Esophagus (tissue), 2 donors: Measurements from ENCODE around the gene ZFHX2. TPM values are rescaled to one million over a fixed set of nuclear protein-coding genes. Genes with fewer than 3 reads are reported as not detected.

Experiments
- H3K27ac ChIP-seq, 2 donors: one replicate each; pipeline ENCODE4 v1.5.1; 2013; ENCODE audit warnings: low read depth in 2 of 2, mild to moderate bottlenecking in 2 of 2, inconsistent platforms in 1 of 2, low read length in 1 of 2, moderate library complexity in 1 of 2
- H3K27me3 ChIP-seq, 2 donors: one replicate each; pipeline ENCODE4 v1.6.1; 2013; ENCODE audit warnings: low read length in 2 of 2, control low read depth in 1 of 2, mild to moderate bottlenecking in 1 of 2; ENCODE audit not compliant: insufficient read depth in 2 of 2, control insufficient read depth in 1 of 2
- H3K36me3 ChIP-seq, 2 donors: one replicate each; pipeline ENCODE4 v1.6.1; 2013; ENCODE audit warnings: low read length in 1 of 2; ENCODE audit not compliant: control insufficient read depth in 2 of 2, insufficient read depth in 2 of 2
- H3K4me1 ChIP-seq, 2 donors: one replicate each; pipeline ENCODE4 v1.6.1; 2013; ENCODE audit warnings: low read length in 1 of 2; ENCODE audit not compliant: control insufficient read depth in 2 of 2, insufficient read depth in 2 of 2
- H3K4me3 ChIP-seq, 2 donors: one replicate each; pipeline ENCODE4 v1.5.1; 2013; ENCODE audit warnings: low read length in 2 of 2, mild to moderate bottlenecking in 2 of 2, low read depth in 1 of 2, moderate library complexity in 1 of 2
- H3K9me3 ChIP-seq, 2 donors: one replicate each; pipeline ENCODE4 v1.6.1; 2013; ENCODE audit warnings: mild to moderate bottlenecking in 2 of 2, low read depth in 1 of 2, low read length in 1 of 2, moderate library complexity in 1 of 2; ENCODE audit not compliant: control insufficient read depth in 2 of 2, insufficient read depth in 1 of 2
- WGBS, 2 donors: extraction: QIAGEN DNeasy Blood & Tissue Kit; methylation state at CpG; one replicate each; pipeline ENCODE4 v1.1.7; 2013; 5-methylcytosine and 5-hydroxymethylcytosine counted together
- polyA plus RNA-seq, 2 donors: library from polyadenylated mRNA; stranded (reverse); fragments of 200-250 nt; gene quantifications; one replicate each; pipeline ENCODE4 v1.2.3, GENCODE V29; 2013
- donor health status: healthy with polysubstance abuse.
- donor health status: Bipolar disorder and iron deficiency.

ZFHX2 gene
- polyA plus RNA-seq, 2 donors: 0.12 to 0.59 TPM

DNA sequence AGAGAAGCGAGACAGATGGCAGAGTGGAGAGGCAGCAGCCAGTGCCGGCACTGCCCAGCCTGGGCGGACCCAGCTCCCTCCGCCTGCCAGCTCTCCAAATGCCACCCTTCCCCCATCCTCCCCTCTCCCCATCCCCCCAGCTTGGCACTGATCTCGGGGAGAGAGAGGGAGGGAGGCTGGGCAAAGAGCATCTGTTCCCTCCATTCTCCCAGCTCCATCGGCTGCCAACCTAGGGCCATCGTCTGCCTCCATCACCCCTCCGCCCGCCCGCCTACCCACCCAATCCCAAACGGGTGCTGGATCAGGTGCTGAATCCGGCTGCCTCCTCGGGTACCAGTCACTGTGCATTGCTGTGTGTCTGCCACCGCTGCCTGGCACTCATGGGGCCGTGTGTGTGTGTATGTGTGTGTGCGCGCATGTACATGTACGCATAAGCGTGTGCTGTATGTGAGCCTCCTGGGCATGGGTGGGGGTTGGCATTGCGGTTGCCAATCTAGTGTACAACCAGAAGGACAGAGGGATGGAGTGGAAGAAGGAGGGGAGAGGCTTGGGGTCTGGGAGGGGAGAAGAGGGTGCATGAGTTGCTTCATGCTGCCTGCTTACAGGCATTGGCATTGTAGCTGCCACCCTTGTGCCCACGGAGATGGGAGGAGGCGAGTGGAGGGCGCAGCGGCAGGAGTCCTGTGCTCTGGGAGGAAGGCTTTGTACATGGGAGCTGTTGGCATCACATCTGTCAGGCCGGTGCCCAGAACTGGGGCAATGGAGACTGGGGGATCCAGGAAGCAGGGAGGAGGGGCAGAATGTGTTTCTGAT is 38.4 kb downstream of the ZFHX2 start:
- H3K27me3 ChIP-seq: no peaks in the 10 kb centered on the region
- peaks cover 0 to 17% of the 10 kb centered on the region in 2 donors for H3K4me1 ChIP-seq
- no peak overlapping the region for H3K27ac ChIP-seq
- H3K4me3 ChIP-seq: no peak overlapping the region
- H3K9me3 ChIP-seq: no peaks in the 10 kb centered on the region
- H3K36me3 ChIP-seq: no peaks in the 10 kb centered on the region
- WGBS, 2 donors: 58 to 73% methylated on average over 18 to 25 of the region's 25 CpGs

DNA sequence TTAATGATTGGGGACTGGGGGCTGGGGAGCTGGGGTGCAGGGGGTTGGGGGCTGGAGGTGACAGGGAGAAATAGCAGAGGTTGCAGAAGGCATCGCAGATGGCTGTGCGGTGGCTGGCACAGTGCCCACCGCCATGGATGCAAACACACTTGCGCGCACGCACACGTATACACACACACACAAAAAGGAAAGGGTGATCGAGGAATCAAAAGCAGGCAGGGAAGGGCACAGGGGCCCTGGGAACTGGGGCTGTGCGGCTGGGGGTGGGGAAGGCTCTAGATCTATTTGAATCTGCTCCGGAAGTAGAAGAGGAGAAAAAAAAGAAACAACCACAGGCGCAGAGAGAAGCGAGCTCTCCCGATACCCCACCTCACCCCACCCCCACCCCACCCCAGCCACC is 39.4 kb downstream of the ZFHX2 start:
- Histone ChIP-seq H3K4me1 (peaks cover 0 to 17% of the 10 kb centered on the region in 2 donors), H3K4me3 (no peak overlapping the region)
- 45 to 50% methylated on average over 13 of the region's 13 CpGs for WGBS, 2 donors

DNA sequence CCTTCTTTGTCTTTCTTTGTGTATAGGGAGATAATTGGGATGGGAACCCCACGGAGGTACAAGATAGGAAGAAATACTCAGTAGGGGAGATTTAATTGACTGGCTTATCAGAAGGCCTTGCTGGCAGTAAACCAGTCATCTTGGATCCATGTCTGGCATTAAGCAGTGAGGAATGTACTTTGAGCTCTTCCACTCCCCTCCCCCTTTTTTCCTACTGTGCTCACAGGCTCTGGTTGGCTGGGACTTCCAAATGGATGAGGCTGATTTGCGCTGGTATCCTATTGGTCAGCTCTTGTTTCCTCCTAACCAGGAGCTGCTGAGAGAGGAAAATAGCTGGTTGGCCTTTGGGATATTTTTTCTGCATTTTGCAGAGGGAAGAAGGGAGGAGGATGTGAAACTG is 57.3 kb downstream of the ZFHX2 start:
- Histone ChIP-seq H3K4me3 (no peak overlapping the region), H3K27ac (no peak overlapping the region), H3K4me1 (no peaks in the 10 kb centered on the region), H3K27me3 (no peaks in the 10 kb centered on the region), H3K9me3 (no peaks in the 10 kb centered on the region), H3K36me3 (no peaks in the 10 kb centered on the region)
- WGBS, 2 donors: 57 to 66% methylated on average over 2 of the region's 2 CpGs

More for the DNA sequence above, 39.4 kb downstream of the ZFHX2 start:
- Histone ChIP-seq H3K27me3 (no peaks in the 10 kb centered on the region), H3K9me3 (no peaks in the 10 kb centered on the region), H3K27ac (no peak overlapping the region), H3K36me3 (no peaks in the 10 kb centered on the region)

DNA sequence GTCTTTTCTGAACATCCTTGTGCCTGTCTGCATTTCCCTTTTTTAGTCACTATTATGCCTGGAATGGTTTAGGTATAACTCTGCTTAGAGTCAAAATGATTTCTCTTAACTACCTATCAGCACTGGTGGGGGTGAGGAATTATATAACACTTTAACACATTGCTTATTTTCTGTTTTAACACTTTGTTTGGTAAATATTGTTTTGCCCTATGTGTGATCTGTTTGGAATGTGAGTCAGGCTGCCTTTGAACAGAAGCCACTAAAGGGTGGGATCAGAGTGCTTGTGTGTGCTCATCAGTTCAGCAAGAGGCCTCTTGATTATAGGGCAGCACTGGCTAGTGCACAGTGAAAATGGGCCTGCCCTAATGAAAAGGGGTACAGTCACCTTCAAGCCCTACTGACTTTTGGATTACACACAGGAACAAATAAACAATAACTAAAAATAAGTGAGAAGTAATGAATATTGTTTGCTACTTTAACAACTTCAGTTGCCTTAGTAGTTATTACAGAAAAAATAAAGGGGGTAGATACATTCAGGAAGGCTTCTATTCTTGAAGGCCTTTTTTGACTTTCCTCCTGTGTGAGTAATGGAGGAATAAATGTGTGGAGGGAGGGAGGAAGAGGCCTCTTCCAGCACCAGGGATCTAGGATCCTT is 58.8 kb downstream of the ZFHX2 start:
- no peak overlapping the region for H3K27ac ChIP-seq
- H3K4me1 ChIP-seq: no peaks in the 10 kb centered on the region
- H3K36me3 ChIP-seq: no peaks in the 10 kb centered on the region
- H3K27me3 ChIP-seq: no peaks in the 10 kb centered on the region
- no peaks in the 10 kb centered on the region for H3K9me3 ChIP-seq
- no peak overlapping the region for H3K4me3 ChIP-seq

DNA sequence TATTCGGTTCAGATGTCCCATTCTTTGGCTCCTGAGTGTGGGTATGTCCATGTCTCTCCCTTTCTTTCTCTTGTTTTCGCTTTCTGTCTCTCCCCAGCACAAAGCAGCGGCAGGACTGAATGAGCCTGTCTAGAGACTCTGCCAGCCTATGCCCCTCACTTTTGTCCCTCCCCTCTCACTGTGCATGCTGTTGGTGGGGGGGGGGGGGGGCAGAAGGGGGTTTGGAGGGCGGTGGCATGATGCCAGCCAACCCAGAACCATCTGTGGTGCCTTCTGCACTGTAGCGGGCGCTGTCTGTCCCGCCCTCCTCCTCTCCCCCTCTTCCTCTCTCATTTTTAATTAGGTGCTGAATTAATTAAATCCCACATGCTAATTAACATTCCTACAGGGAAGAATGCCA is 64.3 kb downstream of the ZFHX2 start:
- Histone ChIP-seq H3K27me3 (no peaks in the 10 kb centered on the region), H3K4me1 (no peaks in the 10 kb centered on the region), H3K4me3 (no peak overlapping the region), H3K9me3 (no peaks in the 10 kb centered on the region), H3K27ac (no peak overlapping the region), H3K36me3 (peaks cover 0 to 2% of the 10 kb centered on the region in 2 donors)
- 80 to 91% methylated on average over 7 of the region's 7 CpGs for WGBS, 2 donors

DNA sequence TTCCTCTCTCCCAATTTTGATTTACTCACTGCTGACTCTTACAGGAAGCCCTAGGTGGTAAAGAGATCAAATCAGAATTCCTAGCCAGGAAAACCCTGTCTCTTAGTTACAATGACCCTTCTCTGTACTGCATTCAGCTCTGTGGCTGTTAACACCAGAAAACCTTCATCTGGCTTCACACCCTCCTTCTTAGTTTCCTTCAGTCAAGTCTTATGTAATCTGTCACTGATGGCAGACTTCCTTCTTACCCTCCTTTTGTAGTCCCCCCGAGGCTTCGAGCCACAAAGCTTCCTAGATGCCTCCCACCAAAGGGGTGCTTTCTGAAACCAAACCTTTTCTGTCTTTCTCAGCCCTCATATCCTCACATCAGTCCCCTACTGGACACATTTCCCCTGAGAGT is 65.5 kb downstream of the ZFHX2 start:
- 73 to 79% methylated on average over 2 of the region's 2 CpGs for WGBS, 2 donors
- Histone ChIP-seq H3K4me3 (no peak overlapping the region), H3K27me3 (no peaks in the 10 kb centered on the region), H3K4me1 (no peaks in the 10 kb centered on the region), H3K27ac (no peak overlapping the region), H3K36me3 (peaks cover 0 to 2% of the 10 kb centered on the region in 2 donors), H3K9me3 (no peaks in the 10 kb centered on the region)

DNA sequence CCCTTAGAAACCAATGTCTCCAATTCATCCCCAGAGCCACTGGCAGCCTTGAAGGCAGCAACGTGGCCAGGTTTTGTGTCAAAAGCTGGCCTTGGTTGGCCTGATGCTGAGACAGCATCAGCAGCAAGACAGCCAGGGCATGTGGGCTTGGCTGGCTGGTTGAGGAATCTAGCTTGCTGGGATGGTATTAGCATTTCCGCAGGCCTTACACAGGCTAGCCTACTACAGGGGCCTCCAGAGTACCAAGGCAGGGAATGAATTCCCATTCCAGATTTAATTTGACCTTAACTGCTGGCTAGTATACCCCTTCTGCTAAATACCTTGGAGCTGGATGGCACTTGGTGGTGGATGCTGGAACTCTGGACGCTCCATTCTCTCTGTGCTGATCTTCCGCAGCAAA is 66.2 kb downstream of the ZFHX2 start:
- Histone ChIP-seq H3K36me3 (peaks cover 0 to 2% of the 10 kb centered on the region in 2 donors), H3K4me1 (no peaks in the 10 kb centered on the region), H3K27me3 (no peaks in the 10 kb centered on the region), H3K27ac (no peak overlapping the region), H3K9me3 (no peaks in the 10 kb centered on the region), H3K4me3 (no peak overlapping the region)
- WGBS, 2 donors: 85 to 87% methylated on average over 4 of the region's 4 CpGs

DNA sequence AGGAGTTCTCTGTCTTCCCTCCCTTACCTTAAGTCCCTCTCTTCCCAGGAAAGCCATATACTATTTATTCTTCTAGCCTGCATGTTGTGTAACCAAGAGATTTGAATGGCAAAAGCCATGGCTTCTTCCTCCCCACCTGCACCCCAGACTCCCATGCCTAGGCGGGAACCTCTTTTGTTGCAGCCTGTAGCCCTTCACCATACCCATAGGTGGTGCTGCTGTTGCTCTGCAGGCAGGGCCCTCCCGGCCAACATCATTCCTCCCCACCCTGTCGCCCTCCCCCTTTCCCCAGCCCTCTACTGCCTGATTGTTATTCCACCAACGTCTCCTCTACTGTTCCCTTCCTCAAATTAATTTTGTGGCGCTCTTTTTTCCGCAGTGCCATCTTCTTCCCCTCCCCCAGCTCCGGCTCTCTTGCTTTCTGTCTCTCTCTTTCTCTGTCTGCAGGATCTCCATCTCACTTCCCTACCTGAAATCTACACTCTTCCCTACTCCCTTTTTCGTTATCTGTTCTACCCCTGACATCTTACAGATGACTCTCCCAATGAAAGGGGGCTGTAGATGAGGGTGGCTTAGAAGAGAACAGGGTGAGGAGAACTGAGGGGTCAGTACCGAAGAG is 68.2 kb downstream of the ZFHX2 start:
- H3K9me3 ChIP-seq: no peaks in the 10 kb centered on the region
- no peaks in the 10 kb centered on the region for H3K4me1 ChIP-seq
- H3K27ac ChIP-seq: no peak overlapping the region
- no peak overlapping the region for H3K4me3 ChIP-seq
- H3K36me3 ChIP-seq: peaks cover 0 to 2% of the 10 kb centered on the region in 2 donors
- H3K27me3 ChIP-seq: no peaks in the 10 kb centered on the region
- WGBS, 2 donors: 55 to 62% methylated on average over 9 of the region's 9 CpGs

DNA sequence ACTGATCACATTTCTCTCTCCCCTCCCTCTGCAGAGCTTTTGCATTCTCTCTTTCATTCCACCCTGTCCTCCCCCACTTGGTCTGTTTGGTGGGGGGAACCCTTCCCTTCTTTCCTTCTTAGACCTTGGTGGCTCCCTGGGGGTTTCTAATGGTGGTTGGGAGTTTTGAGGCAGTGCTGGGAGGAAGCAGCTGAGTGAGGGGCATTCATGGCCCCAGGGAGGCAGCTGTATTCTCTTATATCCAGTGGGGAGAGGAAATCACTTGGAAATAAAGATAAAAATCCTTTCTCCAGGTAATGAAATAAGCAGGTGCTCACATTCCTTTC is 68.8 kb downstream of the ZFHX2 start:
- H3K9me3 ChIP-seq: no peaks in the 10 kb centered on the region
- no peaks in the 10 kb centered on the region for H3K4me1 ChIP-seq
- H3K27ac ChIP-seq: no peak overlapping the region
- no peak overlapping the region for H3K4me3 ChIP-seq
- H3K27me3 ChIP-seq: no peaks in the 10 kb centered on the region
- peaks cover 0 to 2% of the 10 kb centered on the region in 2 donors for H3K36me3 ChIP-seq
